Measurements from ENCODE around the gene LMO7. TPM values are rescaled to one million over a fixed set of nuclear protein-coding genes. Genes with fewer than 3 reads are reported as not detected.

LMO7 gene
- total and polyA plus RNA-seq, 2 of the 4 experiments (the other 2 are of a cell fraction): 266 to 367 TPM

DNA sequence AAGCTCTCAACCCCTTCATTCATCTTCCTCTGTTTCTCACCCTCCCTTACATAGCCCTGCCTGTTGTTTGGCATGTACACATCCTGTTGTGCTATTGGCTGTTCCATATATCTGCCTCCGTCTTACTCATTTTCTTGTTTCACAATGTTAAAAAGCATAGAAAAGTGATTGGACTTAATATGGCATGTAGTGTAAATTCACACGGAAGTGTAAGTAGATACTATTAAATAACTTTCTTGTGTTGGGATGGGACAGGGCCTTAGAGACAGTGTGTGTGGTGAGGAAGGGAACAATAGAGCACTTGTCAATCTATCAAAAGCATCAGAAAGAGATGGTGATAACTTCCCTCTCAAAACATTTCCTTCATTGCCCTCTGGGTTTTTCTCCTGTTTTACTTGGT, 12.3 kb downstream of the LMO7 start:
- Histone ChIP-seq H2BK120ac (ENCODE audit: low read depth, low read length) (no peak overlapping the region), H2BK20ac (ENCODE audit: low read depth, low read length) (no peak overlapping the region), H2AK5ac (ENCODE audit: low read depth, low read length) (no peak overlapping the region), H3K36me3 (ENCODE audit: control insufficient read depth, insufficient read depth, low read length) (peaks cover 3% of the 10 kb centered on the region), H3K79me1 (ENCODE audit: low read depth in 1 of 2, low read length in 2 of 2) (peaks cover 8 to 59% of the 10 kb centered on the region in 2 experiments), H3K27ac (ENCODE audit: insufficient read depth, low read length) (no peak overlapping the region), H4K5ac (ENCODE audit: low read depth, low read length) (peak overlapping the region; percentile 15; the same call in 1 of the 2 replicates), H3K56ac (ENCODE audit: extremely low read depth, insufficient read depth, low read length) (no peak overlapping the region), H3K4me1 (ENCODE audit: control insufficient read depth, insufficient read depth, low read length) (peaks cover 14% of the 10 kb centered on the region), H3K14ac (replicated peaks; ENCODE audit: low read depth, low read length) (peak overlapping the region; percentile 65; the same call in 1 of the 2 replicates), H3K4ac (ENCODE audit: low read depth, low read length) (peak overlapping the region; percentile 15; the same call in 1 of the 2 replicates), H3K9me1 (ENCODE audit: insufficient read depth, low read length) (peaks cover 21% of the 10 kb centered on the region), H3K9ac (ENCODE audit: low read depth, low read length) (no peak overlapping the region), H4K91ac (ENCODE audit: insufficient read depth, low read depth, low read length) (0 out of 2 replicates have a peak overlapping the region, but pooled peaks have one; percentile 14), H3K18ac (ENCODE audit: low read depth, low read length) (no peak overlapping the region), H2BK5ac (ENCODE audit: low read depth, low read length, poor library complexity, severe bottlenecking) (peak overlapping the region; percentile 63), H2AK9ac (replicated peaks; ENCODE audit: low read depth, low read length, poor library complexity) (no peak overlapping the region), H3K4me2 (ENCODE audit: low read depth, low read length) (no peak overlapping the region), H2AFZ (replicated peaks; ENCODE audit: low read length, poor library complexity) (no peak overlapping the region), H4K20me1 (ENCODE audit: insufficient read depth, low read length) (peaks cover 94% of the 10 kb centered on the region), H2BK15ac (ENCODE audit: low read depth, low read length) (no peak overlapping the region), H3K9me3 (ENCODE audit: control insufficient read depth, insufficient read depth, low read length) (no peaks in the 10 kb centered on the region), H3K27me3 (ENCODE audit: control insufficient read depth, insufficient read depth, low read length) (no peaks in the 10 kb centered on the region), H4K8ac (ENCODE audit: low read depth in 2 of 2, low read length in 2 of 2) (peak overlapping the region in 1 of 2 experiments; percentile 0; a peak in 1 of 4 replicates), H3K4me3 (ENCODE audit: insufficient read depth, low read depth, low read length) (no peak overlapping the region), H3K23ac (ENCODE audit: low read depth, low read length) (peak overlapping the region; percentile 2; the same call in 1 of the 2 replicates)
- ChIA-PET POLR2A (ENCODE audit: unreplicated experiment) (no interaction called here), CTCF (no interaction called here)
- WGBS, 2 experiments (ENCODE audit: extremely low coverage in 2 of 2, insufficient read length in 1 of 2): no CpG with 5 or more reads among the region's 2 CpGs
- TF ChIP-seq CHD1 (IDR thresholded peaks at IDR 0.05; ENCODE audit: low read depth, low read length) (no peak), POLR2A (IDR thresholded peaks at IDR 0.05; ENCODE audit: low read depth, low read length) (no peak), MXI1 (IDR thresholded peaks at IDR 0.05; ENCODE audit: borderline replicate concordance, low read depth, low read length) (no peak), BHLHE40 (IDR thresholded peaks at IDR 0.05; ENCODE audit: low read depth, low read length) (no peak), RFX5 (IDR thresholded peaks at IDR 0.05; ENCODE audit: low read depth, low read length) (no peak)
- intact Hi-C loops (cut with micrococcal nuclease): no loop called here
- no TSS peak for BruUV-seq (replicated peaks)
- no peak for DNase-seq
- in situ Hi-C loops (cut with MboI; ENCODE audit: low sequenced_read_pairs): no loop called here
- dilution Hi-C loops (cut with HindIII; ENCODE audit: low sequenced_read_pairs, unreplicated experiment): no loop called here
- no peak for ATAC-seq (ENCODE audit: low read depth)
